K562 (cell line): ENCODE data around the gene POLR1C. TPM values are rescaled to one million over a fixed set of nuclear protein-coding genes. Genes with fewer than 3 reads are reported as not detected.

Source experiments
- PBX2 ChIP-seq, 2 experiments: IDR thresholded peaks in 1 of 2; conservative IDR thresholded peaks in 1 of 2; 2 replicates each; pipeline ENCODE4 v1.6.1; 2016; ENCODE audit warnings: low read depth in 2 of 2, mild to moderate bottlenecking in 1 of 2, missing compliant biosample characterization in 1 of 2, missing genetic modification characterization in 1 of 2, moderate library complexity in 1 of 2
- ZBTB43 ChIP-seq: sonication (generic); formaldehyde crosslinking; IDR thresholded peaks from 2 replicates; pipeline ENCODE4 v1.8.0; 2023; ENCODE audit warnings: mild to moderate bottlenecking, missing genetic modification reagents
- ZBTB9 ChIP-seq: fragments of 450-650 bp; formaldehyde crosslinking; IDR thresholded peaks from 2 replicates; pipeline ENCODE4 v1.4.0; 2020; ENCODE audit warnings: mild to moderate bottlenecking, moderate library complexity
- ZNF449 ChIP-seq: fragments of 250-450 bp; sonication (Bioruptor Pico); IDR thresholded peaks from 2 replicates; pipeline ENCODE4 v1.8.0; 2022; ENCODE audit warnings: moderate library complexity, mild to moderate bottlenecking, inconsistent platforms
- ZNF655 ChIP-seq: fragments of 250-450 bp; sonication (Bioruptor Pico); IDR thresholded peaks from 2 replicates; pipeline ENCODE4 v1.5.0; 2021
- polyA plus RNA-seq, 8 experiments: library from polyadenylated mRNA; depleted of rRNA in 4 of 8; stranded (reverse) in 5 of 8; unstranded in 3 of 8; fragments of >200 nt; fragmentation: Nextera tagmentation in 2 of 8; fragmentation: Illumina TruSeq in 1 of 8; extraction: Ambion mirVana in 2 of 8; extraction: Trizol in 1 of 8; gene quantifications; 2 replicates each; pipeline versions ENCODE4 v1.2.1 to v1.2.3, GENCODE V29; 2011 to 2014; ENCODE audit warnings: inconsistent platforms in 1 of 8, missing spikeins in 1 of 8
- total RNA-seq, 7 experiments: library from RNA; depleted of rRNA in 6 of 7; stranded (reverse); fragments of >200 nt in 6 of 7; fragmentation: Illumina TruSeq in 2 of 7; extraction: Trizol in 2 of 7; gene quantifications; 2 replicates each; pipeline versions ENCODE4 v1.2.1 to v1.2.3, GENCODE V29; 2011 to 2021; ENCODE audit warnings: low replicate concordance in 1 of 7
- TF ChIP-seq, protein P1 (sequence below): sonication (generic); formaldehyde crosslinking; IDR thresholded peaks from 2 replicates; pipeline ENCODE4 v1.8.0; 2022; ENCODE audit warnings: missing genetic modification reagents, mild to moderate bottlenecking, moderate library complexity, borderline replicate concordance
- TF ChIP-seq, protein P2 (sequence below): fragments of 450-650 bp; conservative IDR thresholded peaks from 2 replicates; pipeline ENCODE4 v1.6.1; 2016; ENCODE audit warnings: missing genetic modification characterization, low read depth, mild to moderate bottlenecking, control low read depth, missing compliant biosample characterization
- TF ChIP-seq, protein P3 (sequence below), 2 experiments: fragments of 450-650 bp; IDR thresholded peaks; 2 replicates each; pipeline ENCODE4 v1.6.1; 2018; ENCODE audit warnings: mild to moderate bottlenecking in 2 of 2, low read depth in 1 of 2; ENCODE audit not compliant: partially characterized antibody in 2 of 2

The POLR1C gene
- total and polyA plus RNA-seq, 9 of the 15 experiments (the other 6 are each of a cell fraction or from before 2014, with no cell fraction given) = 83.5 to 429 (median 120) TPM

- TF ChIP-seq ZBTB43 (CRISPR knock-in tag) (no peak), ZBTB9 (CRISPR knock-in tag) (no peak), ZNF655 (CRISPR knock-in tag) (no peak), ZNF449 (CRISPR knock-in tag) (no peak), PBX2 (CRISPR knock-in tag; IDR thresholded peaks at IDR 0.05; ENCODE audit: low read depth) (no peak), PBX2 (tag; conservative IDR thresholded peaks at IDR 0.05; ENCODE audit: low read depth) (no peak)
- TF ChIP-seq, protein P1, sequence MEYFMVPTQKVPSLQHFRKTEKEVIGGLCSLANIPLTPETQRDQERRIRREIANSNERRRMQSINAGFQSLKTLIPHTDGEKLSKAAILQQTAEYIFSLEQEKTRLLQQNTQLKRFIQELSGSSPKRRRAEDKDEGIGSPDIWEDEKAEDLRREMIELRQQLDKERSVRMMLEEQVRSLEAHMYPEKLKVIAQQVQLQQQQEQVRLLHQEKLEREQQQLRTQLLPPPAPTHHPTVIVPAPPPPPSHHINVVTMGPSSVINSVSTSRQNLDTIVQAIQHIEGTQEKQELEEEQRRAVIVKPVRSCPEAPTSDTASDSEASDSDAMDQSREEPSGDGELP (CRISPR knock-in tag) = peak; percentile 44; the same call in 1 of the 2 replicates
- TF ChIP-seq, protein P2, sequence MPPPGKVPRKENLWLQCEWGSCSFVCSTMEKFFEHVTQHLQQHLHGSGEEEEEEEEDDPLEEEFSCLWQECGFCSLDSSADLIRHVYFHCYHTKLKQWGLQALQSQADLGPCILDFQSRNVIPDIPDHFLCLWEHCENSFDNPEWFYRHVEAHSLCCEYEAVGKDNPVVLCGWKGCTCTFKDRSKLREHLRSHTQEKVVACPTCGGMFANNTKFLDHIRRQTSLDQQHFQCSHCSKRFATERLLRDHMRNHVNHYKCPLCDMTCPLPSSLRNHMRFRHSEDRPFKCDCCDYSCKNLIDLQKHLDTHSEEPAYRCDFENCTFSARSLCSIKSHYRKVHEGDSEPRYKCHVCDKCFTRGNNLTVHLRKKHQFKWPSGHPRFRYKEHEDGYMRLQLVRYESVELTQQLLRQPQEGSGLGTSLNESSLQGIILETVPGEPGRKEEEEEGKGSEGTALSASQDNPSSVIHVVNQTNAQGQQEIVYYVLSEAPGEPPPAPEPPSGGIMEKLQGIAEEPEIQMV = no peak
- TF ChIP-seq, protein P3, sequence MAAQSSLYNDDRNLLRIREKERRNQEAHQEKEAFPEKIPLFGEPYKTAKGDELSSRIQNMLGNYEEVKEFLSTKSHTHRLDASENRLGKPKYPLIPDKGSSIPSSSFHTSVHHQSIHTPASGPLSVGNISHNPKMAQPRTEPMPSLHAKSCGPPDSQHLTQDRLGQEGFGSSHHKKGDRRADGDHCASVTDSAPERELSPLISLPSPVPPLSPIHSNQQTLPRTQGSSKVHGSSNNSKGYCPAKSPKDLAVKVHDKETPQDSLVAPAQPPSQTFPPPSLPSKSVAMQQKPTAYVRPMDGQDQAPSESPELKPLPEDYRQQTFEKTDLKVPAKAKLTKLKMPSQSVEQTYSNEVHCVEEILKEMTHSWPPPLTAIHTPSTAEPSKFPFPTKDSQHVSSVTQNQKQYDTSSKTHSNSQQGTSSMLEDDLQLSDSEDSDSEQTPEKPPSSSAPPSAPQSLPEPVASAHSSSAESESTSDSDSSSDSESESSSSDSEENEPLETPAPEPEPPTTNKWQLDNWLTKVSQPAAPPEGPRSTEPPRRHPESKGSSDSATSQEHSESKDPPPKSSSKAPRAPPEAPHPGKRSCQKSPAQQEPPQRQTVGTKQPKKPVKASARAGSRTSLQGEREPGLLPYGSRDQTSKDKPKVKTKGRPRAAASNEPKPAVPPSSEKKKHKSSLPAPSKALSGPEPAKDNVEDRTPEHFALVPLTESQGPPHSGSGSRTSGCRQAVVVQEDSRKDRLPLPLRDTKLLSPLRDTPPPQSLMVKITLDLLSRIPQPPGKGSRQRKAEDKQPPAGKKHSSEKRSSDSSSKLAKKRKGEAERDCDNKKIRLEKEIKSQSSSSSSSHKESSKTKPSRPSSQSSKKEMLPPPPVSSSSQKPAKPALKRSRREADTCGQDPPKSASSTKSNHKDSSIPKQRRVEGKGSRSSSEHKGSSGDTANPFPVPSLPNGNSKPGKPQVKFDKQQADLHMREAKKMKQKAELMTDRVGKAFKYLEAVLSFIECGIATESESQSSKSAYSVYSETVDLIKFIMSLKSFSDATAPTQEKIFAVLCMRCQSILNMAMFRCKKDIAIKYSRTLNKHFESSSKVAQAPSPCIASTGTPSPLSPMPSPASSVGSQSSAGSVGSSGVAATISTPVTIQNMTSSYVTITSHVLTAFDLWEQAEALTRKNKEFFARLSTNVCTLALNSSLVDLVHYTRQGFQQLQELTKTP (IDR thresholded peaks at IDR 0.05; ENCODE audit: low read depth in 1 of 2, partially characterized antibody in 2 of 2) = no peak
Observed at GRCh38 chr6:43506667-43507471, 10.0 kb upstream of the POLR1C start (continued).
